Liver (tissue), 3 donors: ENCODE data around the gene RRM2.

Source experiments
- ATF3 ChIP-seq: IDR thresholded peaks from 2 replicates; pipeline ENCODE4 v1.6.1; 2016; ENCODE audit warnings: antibody characterized with exemption
- CTCF ChIP-seq: fragments of 150-350 bp; IDR thresholded peaks from 2 replicates; pipeline ENCODE4 v1.5.1; 2017; ENCODE audit warnings: improper control_type of control experiment, low read depth, low read length; ENCODE audit not compliant: missing input control
- EGR1 ChIP-seq, 2 donors: IDR thresholded peaks; 2 replicates each; pipeline ENCODE4 v1.6.1; 2016 to 2018; ENCODE audit warnings: antibody characterized with exemption in 2 of 2, low read depth in 2 of 2
- FOXA1 ChIP-seq: IDR thresholded peaks from 2 replicates; pipeline ENCODE4 v1.6.1; 2016; ENCODE audit warnings: antibody characterized with exemption
- GABPA ChIP-seq, 2 donors: IDR thresholded peaks in 1 of 2; conservative IDR thresholded peaks in 1 of 2; 2 replicates each; pipeline ENCODE4 v1.6.1; 2016; ENCODE audit warnings: antibody characterized with exemption in 2 of 2, mild to moderate bottlenecking in 1 of 2, moderate library complexity in 1 of 2
- JUND ChIP-seq, 2 donors: IDR thresholded peaks; 2 replicates each; pipeline ENCODE4 v1.6.1; 2016; ENCODE audit warnings: antibody characterized with exemption in 2 of 2
- MAX ChIP-seq: IDR thresholded peaks from 2 replicates; pipeline ENCODE4 v1.6.1; 2016; ENCODE audit warnings: antibody characterized with exemption
- NR2F2 ChIP-seq: IDR thresholded peaks from 2 replicates; pipeline ENCODE4 v1.6.1; 2016; ENCODE audit warnings: antibody characterized with exemption
- RXRA ChIP-seq, 2 donors: IDR thresholded peaks; 2 replicates each; pipeline ENCODE4 v1.6.1; 2017 to 2018; ENCODE audit warnings: antibody characterized with exemption in 2 of 2, mild to moderate bottlenecking in 1 of 2
- SP1 ChIP-seq: IDR thresholded peaks from 2 replicates; pipeline ENCODE4 v1.6.1; 2018; ENCODE audit warnings: antibody characterized with exemption, mild to moderate bottlenecking
- TAF1 ChIP-seq: conservative IDR thresholded peaks from 2 replicates; pipeline ENCODE4 v1.6.1; 2016; ENCODE audit warnings: antibody characterized with exemption, mild to moderate bottlenecking
- YY1 ChIP-seq: IDR thresholded peaks from 2 replicates; pipeline ENCODE4 v1.6.1; 2016; ENCODE audit warnings: antibody characterized with exemption, mild to moderate bottlenecking
- ZBTB33 ChIP-seq: IDR thresholded peaks from 2 replicates; pipeline ENCODE4 v1.6.1; 2016; ENCODE audit warnings: antibody characterized with exemption
- donor health status: healthy.
- donor health status: healthy.

GRCh38 chr2:10180229-10180628, 57.7 kb downstream of the RRM2 start:
- TF ChIP-seq CTCF (no peak), GABPA (IDR thresholded peaks at IDR 0.05 in 1 of 2, conservative IDR thresholded peaks at IDR 0.05 in 1 of 2) (no peak), YY1 (no peak), MAX (no peak), TAF1 (no peak), EGR1 (IDR thresholded peaks at IDR 0.05; ENCODE audit: low read depth in 2 of 2) (no peak), ATF3 (no peak), ZBTB33 (no peak), NR2F2 (no peak), JUND (IDR thresholded peaks at IDR 0.05) (no peak), SP1 (no peak), FOXA1 (no peak), RXRA (IDR thresholded peaks at IDR 0.05) (no peak)
